Ovary (tissue), 9 donors: Measurements from ENCODE around the gene CAPN15. TPM values are rescaled to one million over a fixed set of nuclear protein-coding genes. Genes with fewer than 3 reads are reported as not detected.
A peak's percentile ranks its signal among the peaks of the same experiment; 100 is the strongest.

ENCODE experiments used
- DNase-seq, 5 donors: peaks; one replicate each; pipeline ENCODE4 v3.0.0-alpha.2; 2019 to 2020
- H3K27ac ChIP-seq, 2 donors: fragments of 200-600 bp; one replicate each; pipeline versions ENCODE4 v1.5.1 to v1.8.0; 2019 to 2022
- H3K27me3 ChIP-seq: fragments of 200-600 bp; one replicate; pipeline ENCODE4 v1.8.0; 2022
- H3K36me3 ChIP-seq: fragments of 200-600 bp; sonication (generic); one replicate; pipeline ENCODE4 v1.5.1; 2019
- H3K4me1 ChIP-seq: one replicate; pipeline ENCODE4 v1.8.1; 2013; ENCODE audit warnings: mild to moderate bottlenecking, moderate library complexity; ENCODE audit not compliant: insufficient read depth
- H3K4me3 ChIP-seq: fragments of 200-600 bp; sonication (generic); one replicate; pipeline ENCODE4 v1.5.1; 2017
- H3K9me3 ChIP-seq, 2 donors: fragments of 200-600 bp in 1 of 2; sonication (generic) in 1 of 2; one replicate each; pipeline versions ENCODE4 v1.5.1 to v1.8.1; 2013 to 2019; ENCODE audit warnings: mild to moderate bottlenecking in 1 of 2, moderate library complexity in 1 of 2
- EP300 ChIP-seq: sonication (generic); formaldehyde crosslinking; IDR thresholded peaks from one replicate; pipeline ENCODE4 v1.6.1; 2017; ENCODE audit warnings: antibody characterized with exemption
- POLR2A ChIP-seq: fragments of 450-650 bp; IDR thresholded peaks from one replicate; pipeline ENCODE4 v1.6.1; 2017; ENCODE audit warnings: antibody characterized with exemption, mild to moderate bottlenecking, moderate library complexity
- WGBS, 3 donors: extraction: QIAGEN DNeasy Blood & Tissue Kit in 1 of 3; methylation state at CpG; one replicate each; pipeline versions ENCODE4 v1.1.5 to v1.1.7; 2013 to 2017; 5-methylcytosine and 5-hydroxymethylcytosine counted together
- intact Hi-C, 4 donors: fragments of 100-400 bp; cut with DNase I; formaldehyde crosslinking; loops; one replicate each; pipeline versions ENCODE4 v1.11.0 to v1.15.1; 2022 to 2023
- polyA plus RNA-seq, 2 donors: library from polyadenylated mRNA; stranded (reverse); fragments of 200-250 nt in 1 of 2; fragments of 350-450 nt in 1 of 2; fragmentation: Illumina TruSeq in 1 of 2; extraction: RNeasy Lipid Tissue Mini Kit (QIAGEN cat#74804) in 1 of 2; gene quantifications; one replicate each; pipeline ENCODE4 v1.2.3, GENCODE V29; 2013 to 2014
- total RNA-seq, 7 donors: library from RNA; depleted of rRNA in 2 of 7; stranded (reverse); fragments of >200 nt in 2 of 7; fragmentation: NEBNext Ultra II Directional in 3 of 7; extraction: Animal tissue kit (Norgen Biotek cat#: 25700) in 3 of 7; gene quantifications; one replicate each; pipeline versions ENCODE4 v1.1.0 to v1.2.4, GENCODE V29; 2016 to 2023
- TF ChIP-seq, protein P1 (sequence below), 3 donors: fragments of 450-650 bp in 2 of 3; fragments of 200-600 bp in 1 of 3; IDR thresholded peaks; one replicate each; pipeline versions ENCODE4 v1.5.1 to v1.8.0; 2016 to 2022; ENCODE audit warnings: antibody characterized with exemption in 3 of 3, mild to moderate bottlenecking in 1 of 3
- donor health status: DM: no; HTN: no; CAD: no; lungs with moderate emphysema.
- donor health status: DM: no; HTN: no; CAD: no.
- donor health status: Bipolar disorder and iron deficiency.
- donor health status: DM: yes; HTN: yes; CAD: no.
- donor health status: DM: no; HTN: no; CAD: no.
- donor health status: DM: yes; HTN: yes; CAD: no.

CAPN15 gene
- total and polyA plus RNA-seq, 9 donors, result 1.6 to 38.9 (median 25.0) TPM

DNA sequence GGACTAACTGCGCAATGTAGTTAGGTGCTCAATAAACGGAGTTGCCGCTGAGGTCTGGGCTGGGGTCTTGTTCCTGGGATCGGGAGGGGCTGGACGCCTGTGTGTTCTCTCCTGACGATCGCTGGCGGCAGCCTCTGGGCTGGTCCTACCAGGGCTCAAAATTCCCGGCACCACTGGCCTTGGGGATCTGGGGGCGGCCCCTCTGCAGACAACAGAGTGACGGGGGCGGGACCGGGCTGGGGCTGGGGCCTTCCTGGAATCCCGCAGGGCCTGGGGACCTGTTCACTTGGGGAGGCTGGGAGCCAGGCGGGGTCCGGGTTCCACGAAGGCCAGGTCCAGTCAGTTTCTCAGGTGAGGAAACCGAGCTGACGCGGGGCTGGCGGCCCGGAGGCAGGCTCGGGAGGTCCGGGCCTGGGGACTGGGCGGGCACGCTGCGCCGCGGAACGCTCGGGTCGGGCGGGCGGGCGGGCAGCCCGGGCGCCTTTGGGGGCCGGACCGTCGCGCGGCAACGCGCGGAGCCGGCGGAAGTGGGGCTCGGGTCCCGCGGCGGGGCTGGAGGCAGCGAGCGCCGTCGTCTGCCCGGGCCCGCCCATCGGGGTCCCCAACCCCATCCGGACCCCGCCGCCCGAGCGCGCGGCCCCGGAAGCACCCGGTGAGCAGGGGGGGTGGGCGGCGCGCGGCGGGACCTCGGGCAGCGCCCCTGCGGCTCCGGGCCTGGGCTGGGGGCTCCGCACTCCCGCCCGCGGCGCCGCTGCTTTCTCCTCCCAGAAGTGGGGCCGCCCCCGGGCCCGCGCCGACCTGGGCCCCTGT is 42.1 kb downstream of the CAPN15 start, which contains the start of gene PIGQ:
PIGQ (plus strand) TSS at position 524 of the 810 bp plus-strand sequence. CDS start 4,107 bp downstream, outside the sequence.
- 1% methylated on average over 36 to 87 of the region's 87 CpGs for WGBS, 3 donors
- H3K4me3 ChIP-seq, result peak within 1 kb of the TSS; percentile 61
- no peaks in the 10 kb centered on the region for H3K9me3 ChIP-seq
- no peaks in the 10 kb centered on the region for H3K36me3 ChIP-seq
- intact Hi-C loops, result loop anchor here in 1 of 4 donors (5.0 kb wide), 1 partner anchor 98 kb away; the partner anchor contains the start of gene RHOT2
- peak; percentile 80 to 87 (median 83) for DNase-seq
- H3K27me3 ChIP-seq, result no peaks in the 10 kb centered on the region
- H3K27ac ChIP-seq, result peak within 1 kb of the TSS; percentile 62 to 89
- peaks cover 42% of the 10 kb centered on the region for H3K4me1 ChIP-seq
- no peak for TF ChIP-seq POLR2A
- no peak for TF ChIP-seq EP300
- TF ChIP-seq, protein P1, sequence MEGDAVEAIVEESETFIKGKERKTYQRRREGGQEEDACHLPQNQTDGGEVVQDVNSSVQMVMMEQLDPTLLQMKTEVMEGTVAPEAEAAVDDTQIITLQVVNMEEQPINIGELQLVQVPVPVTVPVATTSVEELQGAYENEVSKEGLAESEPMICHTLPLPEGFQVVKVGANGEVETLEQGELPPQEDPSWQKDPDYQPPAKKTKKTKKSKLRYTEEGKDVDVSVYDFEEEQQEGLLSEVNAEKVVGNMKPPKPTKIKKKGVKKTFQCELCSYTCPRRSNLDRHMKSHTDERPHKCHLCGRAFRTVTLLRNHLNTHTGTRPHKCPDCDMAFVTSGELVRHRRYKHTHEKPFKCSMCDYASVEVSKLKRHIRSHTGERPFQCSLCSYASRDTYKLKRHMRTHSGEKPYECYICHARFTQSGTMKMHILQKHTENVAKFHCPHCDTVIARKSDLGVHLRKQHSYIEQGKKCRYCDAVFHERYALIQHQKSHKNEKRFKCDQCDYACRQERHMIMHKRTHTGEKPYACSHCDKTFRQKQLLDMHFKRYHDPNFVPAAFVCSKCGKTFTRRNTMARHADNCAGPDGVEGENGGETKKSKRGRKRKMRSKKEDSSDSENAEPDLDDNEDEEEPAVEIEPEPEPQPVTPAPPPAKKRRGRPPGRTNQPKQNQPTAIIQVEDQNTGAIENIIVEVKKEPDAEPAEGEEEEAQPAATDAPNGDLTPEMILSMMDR (IDR thresholded peaks at IDR 0.05), result no peak

DNA sequence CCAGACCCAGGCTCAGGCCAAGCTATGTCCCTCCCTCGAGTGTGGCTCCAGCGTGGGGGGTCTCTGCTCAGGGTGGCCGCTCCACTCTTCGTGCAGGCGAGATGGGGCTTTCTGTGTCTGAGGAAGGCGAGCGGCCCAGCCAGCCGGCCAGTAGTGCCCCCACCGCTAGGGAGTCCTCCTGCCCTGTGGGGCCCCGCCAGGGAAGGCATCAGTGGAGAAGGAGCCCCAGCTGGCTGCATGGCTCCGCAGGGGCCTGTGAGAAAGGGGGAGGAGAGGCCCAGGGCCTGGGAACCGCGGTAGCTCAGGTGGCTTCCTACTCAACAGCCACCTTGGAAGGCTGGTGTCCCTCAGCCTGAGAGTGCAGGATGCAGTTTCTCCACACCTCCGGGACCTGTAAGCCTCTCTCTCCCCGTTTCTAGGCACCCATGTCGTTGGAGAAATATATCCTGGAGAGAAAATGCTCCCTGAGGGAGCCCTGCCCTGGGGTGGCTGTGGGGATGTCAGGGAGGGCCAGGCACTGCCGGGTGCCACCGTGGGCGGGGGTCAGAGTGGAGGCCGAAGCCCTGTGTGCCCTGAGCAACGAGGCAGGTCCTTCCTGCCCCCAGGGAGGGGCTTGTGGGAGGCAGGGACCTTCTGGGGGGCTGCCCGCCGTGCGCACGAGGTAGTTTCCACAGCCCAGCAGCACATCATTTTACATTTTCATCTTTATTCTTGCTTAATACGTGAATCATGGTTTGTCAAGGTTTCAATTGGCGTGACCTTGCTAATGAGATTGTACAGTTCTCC is 45.5 kb downstream of the CAPN15 start:
- DNase-seq, result no peak
- no peak overlapping the region for H3K27ac ChIP-seq
- no peaks in the 10 kb centered on the region for H3K27me3 ChIP-seq
- 67 to 82% (median 78%) methylated on average over 27 of the region's 27 CpGs for WGBS, 3 donors
- intact Hi-C loops, result no loop called here
- no peaks in the 10 kb centered on the region for H3K36me3 ChIP-seq
- H3K9me3 ChIP-seq, result no peaks in the 10 kb centered on the region
- no peak overlapping the region for H3K4me3 ChIP-seq
- H3K4me1 ChIP-seq, result peaks cover 16% of the 10 kb centered on the region
- TF ChIP-seq EP300, result no peak
- TF ChIP-seq, protein P1 (IDR thresholded peaks at IDR 0.05), result no peak
- no peak for TF ChIP-seq POLR2A

DNA sequence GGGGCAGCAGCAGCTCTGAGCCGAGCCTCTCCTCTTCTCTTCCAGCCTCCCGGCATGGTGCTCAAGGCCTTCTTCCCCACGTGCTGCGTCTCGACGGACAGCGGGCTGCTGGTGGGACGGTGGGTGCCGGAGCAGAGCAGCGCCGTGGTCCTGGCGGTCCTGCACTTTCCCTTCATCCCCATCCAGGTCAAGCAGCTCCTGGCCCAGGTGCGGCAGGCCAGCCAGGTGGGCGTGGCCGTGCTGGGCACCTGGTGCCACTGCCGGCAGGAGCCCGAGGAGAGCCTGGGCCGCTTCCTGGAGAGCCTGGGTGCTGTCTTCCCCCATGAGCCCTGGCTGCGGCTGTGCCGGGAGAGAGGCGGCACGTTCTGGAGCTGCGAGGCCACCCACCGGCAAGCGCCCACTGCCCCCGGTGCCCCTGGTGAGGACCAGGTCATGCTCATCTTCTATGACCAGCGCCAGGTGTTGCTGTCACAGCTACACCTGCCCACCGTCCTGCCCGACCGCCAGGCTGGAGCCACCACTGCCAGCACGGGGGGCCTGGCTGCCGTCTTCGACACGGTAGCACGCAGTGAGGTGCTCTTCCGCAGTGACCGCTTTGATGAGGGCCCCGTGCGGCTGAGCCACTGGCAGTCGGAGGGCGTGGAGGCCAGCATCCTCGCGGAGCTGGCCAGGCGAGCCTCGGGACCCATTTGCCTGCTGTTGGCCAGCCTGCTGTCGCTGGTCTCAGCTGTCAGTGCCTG is 46.7 kb downstream of the CAPN15 start:
- DNase-seq, result no peak
- Histone ChIP-seq H3K36me3 (no peaks in the 10 kb centered on the region), H3K4me1 (peaks cover 8% of the 10 kb centered on the region), H3K27ac (no peak overlapping the region), H3K4me3 (no peak overlapping the region), H3K27me3 (no peaks in the 10 kb centered on the region), H3K9me3 (no peaks in the 10 kb centered on the region)
- 92 to 95% (median 95%) methylated on average over 41 to 46 of the region's 46 CpGs for WGBS, 3 donors
- TF ChIP-seq POLR2A (no peak), EP300 (no peak)
- TF ChIP-seq, protein P1 (IDR thresholded peaks at IDR 0.05), result no peak
- intact Hi-C loops, result no loop called here
